Measurements from ENCODE around the gene SLC22A17. TPM values are rescaled to one million over a fixed set of nuclear protein-coding genes. Genes with fewer than 3 reads are reported as not detected.
A peak's percentile ranks its signal among the peaks of the same experiment; 100 is the strongest.

SLC22A17 gene
- total and polyA plus RNA-seq, 9 of the 15 experiments (the other 6 are each of a cell fraction or from before 2014, with no cell fraction given) = 0.07 to 0.09 TPM; not detected in 7

GRCh38 chr14:23301969-23302289, 50.8 kb downstream of the SLC22A17 start (continued):
- peak; percentile 68; the same call in 1 of the 2 replicates for TF ChIP-seq THAP12 (CRISPR knock-in tag; IDR thresholded peaks at IDR 0.05)
- no peak for TF ChIP-seq HOMEZ (CRISPR knock-in tag; IDR thresholded peaks at IDR 0.05)

- H3K4me1 ChIP-seq (replicated peaks in 1 of 2; ENCODE audit: control insufficient read depth in 2 of 2, insufficient read depth in 2 of 2, low read length in 2 of 2) = peaks cover 22 to 28% of the 10 kb centered on the region in 2 experiments
- POLR2A ChIA-PET = interaction anchor here (0.5 to 2.8 kb wide), 10 partner anchors 9 to 438 kb away, joined by 3 to 29 read pairs (median 5); partner anchors contain the start of genes C14orf119, HOMEZ and PABPN1
- H3K9me1 ChIP-seq (ENCODE audit: control insufficient read depth, insufficient read depth, low read length) = no peaks in the 10 kb centered on the region
- H3K27ac ChIP-seq (ENCODE audit: extremely low read depth, low read depth, low read length) = peak overlapping the region; percentile 95
- peak; percentile 94 to 99 (median 96) for DNase-seq (ENCODE audit: extremely low read depth in 1 of 4, low spot score in 3 of 4)
- in situ Hi-C loops (cut with MboI) = no loop called here
- H3K27me3 ChIP-seq (ENCODE audit: control insufficient read depth in 2 of 2, insufficient read depth in 2 of 2, low read length in 2 of 2) = no peaks in the 10 kb centered on the region
- FAIRE-seq = peak; percentile 87
- H3K9me3 ChIP-seq (replicated peaks; ENCODE audit: control insufficient read depth, insufficient read depth, low read depth, low read length) = no peaks in the 10 kb centered on the region
- H3K9ac ChIP-seq (ENCODE audit: insufficient read depth in 1 of 2, low read depth in 2 of 2, low read length in 2 of 2) = peak overlapping the region; percentile 93 to 95
- CTCF ChIA-PET (ENCODE audit: low intra/inter-chr PET ratio) = interaction anchor here (1.0 to 5.9 kb wide), 4 partner anchors 36 to 232 kb away, joined by 3 to 58 read pairs (median 30); no protein-coding TSS in a partner anchor
- WGBS (ENCODE audit: insufficient coverage, low coverage, missing lambda C conversion rate) = under 1% methylated on average over 43 of the region's 87 CpGs
- peak overlapping the region; percentile 93 for H2AFZ ChIP-seq (ENCODE audit: low read depth, low read length)
- H3K4me2 ChIP-seq (ENCODE audit: insufficient read depth, low read length) = peak overlapping the region; percentile 100
- H3K4me3 ChIP-seq = peak overlapping the region; percentile 67
- no peaks in the 10 kb centered on the region for H4K20me1 ChIP-seq (replicated peaks; ENCODE audit: control insufficient read depth, insufficient read depth, low read length)
- intact Hi-C loops (cut with micrococcal nuclease) = loop anchor here (2.0 to 5.0 kb wide), 3 partner anchors 15 to 179 kb away; partner anchors contain the start of gene HOMEZ
- no TSS peak for BruUV-seq (replicated peaks)
- peaks cover 23% of the 10 kb centered on the region; the same call in 2 of the 3 replicates for H3K36me3 ChIP-seq (ENCODE audit: control insufficient read depth, insufficient read depth, low read length)
- H3K79me2 ChIP-seq (ENCODE audit: control insufficient read depth, insufficient read depth, low read length) = peaks cover 19% of the 10 kb centered on the region
- peak; percentile 90 for ATAC-seq
- TF ChIP-seq SETDB1 (IDR thresholded peaks at IDR 0.05; ENCODE audit: low read length) = peak; percentile 39
- peak; percentile 41 for TF ChIP-seq SMAD1 (IDR thresholded peaks at IDR 0.05; ENCODE audit: low read depth, low read length, partially characterized antibody)
- peak; percentile 76 to 81; a peak in 3 of 4 replicates for TF ChIP-seq SIN3A (IDR thresholded peaks at IDR 0.05; ENCODE audit: borderline replicate concordance in 2 of 2, control insufficient read depth in 1 of 2, low read depth in 2 of 2, low read length in 2 of 2)
- peak; percentile 89; the same call in 1 of the 2 replicates for TF ChIP-seq XRCC5 (IDR thresholded peaks at IDR 0.05; ENCODE audit: low read depth, low read length)
- no peak for TF ChIP-seq ZNF184 (CRISPR knock-in tag; IDR thresholded peaks at IDR 0.05)
- TF ChIP-seq RBM22 (IDR thresholded peaks at IDR 0.05; ENCODE audit: low read depth, low read length, poor library complexity, severe bottlenecking) = no peak
- peak; percentile 90 for TF ChIP-seq CREB3L1 (IDR thresholded peaks at IDR 0.05; ENCODE audit: borderline replicate concordance, low read depth)
- TF ChIP-seq NKRF (IDR thresholded peaks at IDR 0.05; ENCODE audit: borderline replicate concordance) = peak; percentile 69; the same call in 1 of the 2 replicates
Observed at GRCh38 chr14:23301288-23301968, 51.3 kb downstream of the SLC22A17 start.
